K562 (cell line): Measurements from ENCODE around the gene TTC21A. TPM values are rescaled to one million over a fixed set of nuclear protein-coding genes. Genes with fewer than 3 reads are reported as not detected.

Source experiments
- CHD7 ChIP-seq: fragments of 200-600 bp; sonication (generic); IDR thresholded peaks from one replicate; pipeline ENCODE4 v1.6.1; 2012; ENCODE audit warnings: mild to moderate bottlenecking, low read depth, low read length, inconsistent platforms
- KDM5B ChIP-seq: fragments of 200-600 bp; sonication (generic); IDR thresholded peaks from 2 replicates; pipeline ENCODE4 v1.6.1; 2012; ENCODE audit warnings: low read depth, mild to moderate bottlenecking, moderate library complexity, low read length, control low read depth, inconsistent platforms; ENCODE audit not compliant: insufficient replicate concordance
- TGIF2 ChIP-seq: sonication (generic); formaldehyde crosslinking; IDR thresholded peaks from 2 replicates; pipeline ENCODE4 v1.8.1; 2022; ENCODE audit warnings: mild to moderate bottlenecking, missing genetic modification reagents, moderate library complexity
- U2AF1 ChIP-seq: fragments of 200-400 bp; formaldehyde crosslinking; optimal IDR thresholded peaks from 2 replicates; pipeline ENCODE3; 2017; ENCODE audit warnings: mild to moderate bottlenecking, low read depth, low read length, moderate library complexity
- ZNF318 ChIP-seq, 2 experiments: fragments of 450-650 bp; IDR thresholded peaks; 2 replicates each; pipeline ENCODE4 v1.6.1; 2016; ENCODE audit warnings: mild to moderate bottlenecking in 2 of 2, borderline replicate concordance in 1 of 2, low read depth in 1 of 2, moderate library complexity in 1 of 2
- ZNF75A ChIP-seq: fragments of 450-650 bp; formaldehyde crosslinking; IDR thresholded peaks from 2 replicates; pipeline ENCODE4 v1.4.0; 2020; ENCODE audit warnings: mild to moderate bottlenecking
- polyA plus RNA-seq, 8 experiments: library from polyadenylated mRNA; depleted of rRNA in 4 of 8; stranded (reverse) in 5 of 8; unstranded in 3 of 8; fragments of >200 nt; fragmentation: Nextera tagmentation in 2 of 8; fragmentation: Illumina TruSeq in 1 of 8; extraction: Ambion mirVana in 2 of 8; extraction: Trizol in 1 of 8; gene quantifications; 2 replicates each; pipeline versions ENCODE4 v1.2.1 to v1.2.3, GENCODE V29; 2011 to 2014; ENCODE audit warnings: inconsistent platforms in 1 of 8, missing spikeins in 1 of 8
- total RNA-seq, 7 experiments: library from RNA; depleted of rRNA in 6 of 7; stranded (reverse); fragments of >200 nt in 6 of 7; fragmentation: Illumina TruSeq in 2 of 7; extraction: Trizol in 2 of 7; gene quantifications; 2 replicates each; pipeline versions ENCODE4 v1.2.1 to v1.2.3, GENCODE V29; 2011 to 2021; ENCODE audit warnings: low replicate concordance in 1 of 7

Gene TTC21A
- total and polyA plus RNA-seq, 9 of the 15 experiments (the other 6 are each of a cell fraction or from before 2014, with no cell fraction given) = 0.22 to 1.4 (median 0.70) TPM

- TF ChIP-seq ZNF318 (IDR thresholded peaks at IDR 0.05; ENCODE audit: borderline replicate concordance in 1 of 2, low read depth in 1 of 2) (no peak), ZNF75A (no peak), KDM5B (peak; percentile 53), CHD7 (no peak), TGIF2 (CRISPR knock-in tag) (0 out of 2 replicates have a peak, but pooled peaks have one; percentile 24), U2AF1 (no peak)
These were observed 73.3 kb downstream of the TTC21A start (continued) for GRCh38 chr3:39180546-39181346.
